GM21423 (cell line): ENCODE results near the gene SYTL5.

Source experiments
- ATAC-seq: cut with Tn5 transposase; IDR thresholded peaks from one replicate; pipeline ENCODE4 v1.9.1; 2021; ENCODE audit warnings: mild to moderate bottlenecking, moderate library complexity; ENCODE audit not compliant: unreplicated experiment

Gene SYTL5

DNA sequence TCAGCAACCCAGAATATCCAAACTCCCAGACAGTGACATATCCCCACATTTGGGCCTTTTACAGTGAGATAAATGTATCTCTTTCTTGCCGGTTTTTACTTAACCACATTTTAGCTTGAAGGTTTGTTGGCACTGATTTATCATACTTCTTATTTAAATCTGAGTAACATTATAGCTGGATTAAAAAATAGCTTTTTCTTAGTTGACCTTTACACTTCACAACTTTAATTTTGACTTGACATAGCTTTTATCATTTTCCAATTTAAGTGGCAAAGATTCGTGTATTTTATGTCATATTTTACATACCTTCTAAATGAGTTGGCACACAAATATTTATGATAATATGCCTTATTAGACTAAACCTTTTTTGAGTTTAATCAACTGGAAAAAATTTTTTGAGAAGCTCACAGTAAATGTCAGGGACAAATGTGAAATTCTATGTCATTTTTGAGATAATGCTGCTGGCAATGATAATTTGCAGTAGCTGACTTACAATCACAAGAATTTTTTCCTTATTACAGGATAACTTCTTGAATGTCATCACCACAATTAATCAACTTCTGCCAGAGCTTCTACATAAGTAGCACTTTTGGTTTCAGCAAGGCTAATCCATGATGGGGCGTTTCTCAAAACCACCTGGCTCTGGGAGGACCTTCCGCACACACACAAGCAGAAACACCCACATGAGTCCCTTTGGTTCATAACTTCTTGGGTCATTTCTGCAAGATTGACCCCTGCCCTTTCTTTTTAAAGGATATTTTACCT lies 80.3 kb downstream of the SYTL5 start:
- no peak for ATAC-seq

DNA sequence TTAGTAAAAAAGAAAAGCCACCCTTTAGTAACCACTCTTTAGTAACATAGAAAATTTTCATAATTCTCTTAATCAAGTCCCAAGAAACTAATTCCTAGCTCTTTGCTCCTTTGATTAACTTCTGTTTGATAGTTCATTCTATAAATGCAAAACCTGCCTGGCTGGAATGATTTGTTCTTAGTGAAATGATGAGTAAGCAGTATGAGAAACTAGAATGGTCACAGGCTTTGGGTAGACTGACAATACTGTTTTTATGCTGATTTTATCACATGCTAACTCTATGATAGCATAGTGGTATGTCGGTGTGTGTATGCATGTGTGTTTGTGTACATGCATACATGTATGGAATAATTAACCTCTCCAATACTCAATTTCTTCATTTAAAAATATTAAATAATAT lies 81.2 kb downstream of the SYTL5 start:
- ATAC-seq = no peak

DNA sequence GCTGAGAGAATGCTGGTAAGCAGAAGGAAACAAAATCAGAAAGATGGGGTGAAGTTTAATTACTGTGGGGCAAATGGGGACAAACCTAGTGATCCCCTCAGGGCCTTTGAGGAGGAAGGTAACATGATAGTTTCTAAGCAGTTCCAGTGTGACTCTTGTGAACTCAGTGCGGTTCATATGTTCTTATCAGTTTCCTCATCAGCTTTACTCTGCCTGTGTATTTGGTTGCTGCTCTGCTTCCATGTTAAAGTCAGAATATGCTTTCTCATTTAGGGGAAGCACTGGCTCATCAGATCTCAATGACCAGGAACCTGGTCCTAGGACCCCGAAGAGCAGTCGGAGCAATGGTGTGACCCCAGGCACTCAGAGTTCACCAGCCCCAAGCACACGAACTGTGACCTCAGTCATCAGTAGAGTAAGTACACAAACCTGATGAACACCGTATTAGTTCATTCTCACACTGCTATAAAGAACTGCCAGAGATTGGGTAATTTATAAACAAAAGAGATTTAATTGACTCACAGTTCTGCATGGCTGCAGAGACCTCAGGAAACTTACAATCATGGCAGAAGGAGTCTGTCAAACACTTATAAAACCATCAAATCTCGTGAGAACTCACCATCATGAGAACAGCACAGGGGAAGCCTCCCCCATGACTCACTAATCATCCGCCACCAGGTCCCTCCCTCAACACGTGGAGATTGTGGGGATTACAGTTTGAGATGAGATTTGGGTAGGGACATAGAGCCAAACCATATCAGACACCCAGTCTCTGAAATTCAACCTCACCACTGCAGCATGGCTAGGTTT lies 83.0 kb downstream of the SYTL5 start:
- ATAC-seq = no peak

DNA sequence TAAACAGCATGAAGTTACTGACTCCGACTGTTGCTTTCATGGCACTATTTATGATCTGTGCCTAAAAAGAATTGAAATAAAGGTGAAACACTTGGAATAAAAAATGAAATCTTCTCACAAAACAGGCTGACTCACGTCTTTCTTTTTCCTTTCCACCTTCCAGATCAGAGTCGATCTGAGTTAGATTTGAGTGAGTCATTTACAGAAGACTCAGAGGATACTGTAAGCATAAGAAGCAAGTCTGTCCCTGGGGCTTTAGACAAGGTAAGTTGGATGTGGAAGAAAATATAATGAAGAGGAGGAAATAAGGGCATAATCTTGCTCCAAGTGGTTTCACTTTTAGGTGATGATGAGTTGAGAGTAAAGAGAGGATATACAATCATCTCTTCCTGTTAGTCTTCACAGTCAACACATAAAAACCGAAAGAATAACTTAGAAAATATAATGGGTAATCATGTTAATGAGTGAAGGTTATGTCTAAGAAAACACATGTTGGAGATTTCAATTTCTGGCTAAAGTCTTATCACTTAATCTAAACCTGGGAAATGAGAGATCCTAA lies 89.7 kb downstream of the SYTL5 start:
- ATAC-seq = no peak

DNA sequence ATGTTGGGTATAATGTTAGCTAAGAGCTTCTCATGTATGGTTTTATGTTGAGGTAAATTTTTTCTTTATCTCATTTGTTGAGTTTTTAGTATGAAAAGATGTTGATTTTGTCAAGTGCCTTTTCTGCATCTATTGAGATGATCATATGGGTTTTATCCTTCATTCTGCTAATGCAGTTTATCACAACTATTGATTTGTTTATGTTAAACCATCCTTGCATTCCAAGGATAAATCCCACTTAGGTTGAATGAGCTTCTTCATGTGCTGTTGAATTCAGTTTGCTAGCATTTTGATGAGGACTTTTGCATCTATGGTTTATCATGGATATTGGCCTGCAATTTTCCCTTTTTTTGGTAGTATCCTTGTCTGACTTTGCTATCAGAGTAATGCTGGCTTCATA lies 93.3 kb downstream of the SYTL5 start:
- ATAC-seq = no peak

DNA sequence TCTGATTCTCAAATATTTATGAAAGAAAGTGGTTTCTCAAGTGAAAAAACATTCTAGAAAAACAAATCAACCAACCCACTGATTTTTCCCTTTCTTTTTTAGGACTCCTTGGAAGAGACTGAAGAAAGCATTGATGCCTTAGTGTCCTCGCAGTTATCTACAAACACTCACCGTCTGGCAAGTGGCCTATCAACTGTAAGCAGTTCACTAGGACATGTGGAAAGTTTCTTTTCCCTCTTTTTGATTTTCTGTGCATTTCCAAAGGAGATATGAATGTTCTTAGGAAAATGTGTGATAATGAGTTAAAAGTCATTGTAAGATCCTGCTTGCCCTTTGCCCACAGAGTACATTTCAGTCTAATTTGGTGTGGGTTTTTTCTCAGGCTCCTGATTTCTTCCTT lies 95.9 kb downstream of the SYTL5 start:
- no peak for ATAC-seq

DNA sequence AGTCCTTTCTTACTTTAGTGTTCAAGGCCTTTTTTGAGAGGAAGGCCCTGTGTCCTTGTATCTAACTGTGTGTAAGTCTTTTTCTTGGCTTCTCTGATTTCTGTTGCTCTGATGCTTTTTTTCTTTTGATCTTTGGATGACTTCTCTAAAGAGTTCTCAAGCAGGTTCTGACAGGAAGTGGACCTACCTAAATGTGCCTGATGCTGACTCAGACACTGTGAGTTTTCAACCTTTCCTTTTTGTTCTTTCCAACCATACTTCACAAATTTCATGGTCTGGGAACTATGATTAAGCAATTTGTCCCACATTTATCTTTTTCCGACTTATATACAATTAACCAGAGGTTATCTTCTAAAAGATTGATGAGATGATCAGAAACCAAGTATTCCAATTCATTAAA lies 96.5 kb downstream of the SYTL5 start:
- no peak for ATAC-seq

DNA sequence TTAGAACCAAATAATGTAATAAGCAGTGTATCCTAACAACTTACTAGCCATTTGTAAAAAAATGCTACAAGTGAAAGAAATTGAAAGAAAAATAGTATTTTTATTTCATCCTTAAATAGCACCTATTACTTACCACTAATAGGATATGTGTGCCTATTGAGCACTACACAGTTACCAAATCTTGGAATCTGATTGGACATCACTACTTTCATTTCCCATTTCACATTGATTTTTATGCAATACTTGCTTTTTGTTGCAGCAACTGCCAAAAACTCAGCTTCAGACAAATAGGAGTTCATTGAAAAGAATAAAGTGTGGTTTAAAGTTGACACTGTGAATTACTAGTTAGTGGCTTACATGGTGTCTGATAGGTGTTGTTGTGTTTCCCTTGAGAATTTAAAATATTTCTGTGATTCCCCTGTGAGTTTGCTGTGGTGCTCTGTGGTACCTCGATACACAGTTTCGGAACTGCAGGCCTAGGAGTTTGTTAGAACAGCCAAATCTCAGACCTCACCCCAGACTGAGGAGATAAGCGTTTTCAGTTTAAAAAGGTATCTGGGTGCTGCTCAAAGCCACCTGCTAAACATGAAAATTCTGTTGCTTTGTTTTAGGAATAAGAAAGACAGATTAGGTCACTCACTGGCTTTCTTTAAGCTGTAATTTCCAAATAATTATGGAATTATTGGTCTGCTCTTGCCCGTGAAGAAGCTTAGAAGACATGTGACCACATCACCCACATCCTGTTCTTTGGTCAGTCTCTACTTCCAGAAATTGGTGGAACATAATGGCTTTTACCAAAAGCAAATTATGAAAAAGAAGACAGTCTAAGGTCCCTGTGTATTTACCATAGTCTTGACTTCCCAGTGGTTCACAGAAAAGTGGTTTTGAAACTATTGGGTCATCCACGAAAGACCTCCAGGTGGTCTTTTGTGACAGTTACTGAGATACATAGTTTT lies 97.8 kb downstream of the SYTL5 start:
- ATAC-seq = peak; percentile 87

DNA sequence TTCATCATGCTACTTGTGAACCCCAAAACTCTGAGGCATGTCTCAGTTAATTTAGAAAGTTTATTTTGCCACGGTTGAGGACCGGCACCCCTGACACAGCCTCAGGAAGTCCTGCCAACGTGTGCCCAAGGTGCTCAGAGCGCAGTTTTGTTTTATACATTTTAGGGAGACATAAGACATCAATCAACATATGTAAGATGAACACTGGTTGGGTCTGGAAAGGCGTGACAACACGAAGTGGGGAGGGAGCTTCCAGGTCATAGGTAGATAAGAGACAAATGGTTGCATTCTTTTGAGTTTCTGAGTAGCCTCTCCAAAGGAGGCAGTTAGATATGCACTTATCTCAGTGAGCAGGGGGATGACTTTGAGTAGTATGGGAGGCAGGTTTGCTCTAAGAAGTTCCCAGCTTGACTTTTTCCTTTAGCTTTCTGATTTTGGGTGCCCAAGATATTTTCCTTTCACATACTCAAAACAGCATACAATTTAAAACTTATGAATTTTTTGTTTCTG lies 98.9 kb downstream of the SYTL5 start:
- no peak for ATAC-seq

DNA sequence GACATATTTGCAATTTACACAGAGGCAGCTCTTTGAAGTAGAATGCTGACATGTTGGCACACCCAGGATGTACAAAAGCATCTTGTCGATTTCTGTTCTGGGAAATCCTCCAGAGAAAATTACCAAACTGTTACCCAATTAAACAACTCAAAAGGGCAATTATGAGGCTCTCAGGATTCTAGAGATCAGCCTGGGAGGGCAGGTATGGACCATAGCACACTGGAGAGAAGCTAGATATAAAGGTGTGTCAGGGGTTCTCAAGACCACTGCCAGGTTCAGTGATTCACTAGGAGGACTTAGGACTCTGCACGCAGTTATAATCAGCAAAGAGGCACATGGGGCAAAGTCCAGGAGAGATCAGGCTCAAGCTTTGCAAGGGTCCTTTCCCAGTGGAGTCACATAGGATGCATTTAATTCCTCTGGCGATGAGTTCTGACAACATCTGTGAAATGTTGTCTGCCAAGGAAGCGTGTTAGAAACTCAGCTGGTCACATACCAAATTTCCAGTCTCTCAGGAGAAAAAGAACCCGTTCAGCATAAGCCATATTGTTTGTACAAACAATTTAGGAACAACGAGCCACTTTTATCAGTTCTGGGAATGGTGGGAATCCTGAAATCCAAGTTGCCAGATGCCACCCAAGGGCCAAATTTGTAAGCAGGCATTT lies 100.8 kb downstream of the SYTL5 start:
- no peak for ATAC-seq

DNA sequence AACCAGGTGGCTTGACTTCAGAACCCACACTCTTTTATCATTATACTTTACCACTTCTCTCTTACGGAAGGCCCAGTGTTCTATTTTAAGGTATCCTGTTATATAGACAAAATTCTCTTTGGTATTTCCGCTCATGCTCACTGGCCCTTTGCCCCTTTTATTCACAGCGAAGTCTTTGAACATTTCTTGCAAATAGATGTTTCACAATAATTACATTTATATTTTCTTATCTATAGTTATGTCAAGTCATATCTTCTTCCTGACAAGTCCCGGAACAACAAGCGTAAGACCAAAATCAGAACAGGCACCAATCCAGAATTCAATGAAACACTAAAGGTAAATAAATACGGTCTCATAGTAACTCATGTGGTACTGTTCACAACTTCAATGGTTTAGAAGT lies 102.0 kb downstream of the SYTL5 start:
- ATAC-seq = no peak

DNA sequence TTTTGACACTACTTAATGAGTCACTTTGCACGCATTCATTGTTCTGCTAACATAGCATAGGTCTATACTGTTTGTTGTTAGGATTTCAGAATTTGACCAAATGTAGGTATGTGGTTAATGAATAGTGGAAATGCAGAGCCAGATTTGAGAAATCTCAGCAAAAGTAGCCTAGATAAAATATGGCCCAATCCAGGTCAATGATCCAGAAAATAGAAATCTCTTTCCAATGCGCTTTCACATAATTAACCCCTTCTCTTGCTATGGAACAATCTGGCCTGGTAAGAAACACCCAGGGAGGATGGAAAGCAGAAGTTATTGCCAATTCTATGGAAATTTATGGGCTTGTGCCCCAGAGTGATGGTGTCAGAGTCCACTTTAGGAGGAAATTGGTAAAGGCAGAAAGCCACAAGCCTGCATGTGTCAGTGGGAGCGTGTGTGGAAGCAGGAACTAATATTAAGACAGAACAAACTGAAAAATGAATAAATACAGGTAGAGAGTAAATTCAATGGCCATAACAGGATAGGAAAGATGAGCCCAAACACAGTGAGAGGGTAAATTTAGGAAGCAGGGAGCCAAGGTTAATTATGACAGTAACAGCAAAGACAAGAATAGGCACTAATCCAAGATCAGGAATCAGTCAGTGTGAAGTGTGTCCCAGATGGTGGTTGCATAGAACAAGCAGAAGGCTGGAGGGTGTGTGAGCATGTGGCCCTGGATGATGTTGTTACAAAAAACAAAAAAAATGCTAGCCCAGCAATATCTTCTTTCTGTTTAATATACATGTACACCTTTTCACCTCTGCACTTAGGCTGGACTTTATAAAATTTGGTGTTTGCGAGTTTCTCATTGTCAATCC lies 102.9 kb downstream of the SYTL5 start:
- no peak for ATAC-seq

DNA sequence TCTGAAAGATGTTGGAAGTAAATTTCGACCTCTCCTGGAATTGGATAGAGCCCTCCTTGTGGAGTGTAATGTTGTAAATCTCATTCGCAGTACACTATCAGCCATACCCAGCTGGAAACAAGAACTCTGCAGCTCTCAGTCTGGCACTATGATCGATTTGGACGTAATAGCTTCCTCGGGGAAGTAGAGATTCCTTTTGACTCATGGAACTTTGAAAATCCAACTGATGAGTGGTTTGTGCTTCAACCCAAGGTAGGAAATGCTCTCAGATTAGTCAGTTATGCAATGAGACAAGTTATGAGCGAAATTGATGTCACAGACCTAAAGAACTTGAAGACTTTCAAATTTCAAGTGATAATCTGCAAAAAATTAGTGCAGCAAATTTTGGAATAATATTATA lies 103.9 kb downstream of the SYTL5 start:
- ATAC-seq = no peak

DNA sequence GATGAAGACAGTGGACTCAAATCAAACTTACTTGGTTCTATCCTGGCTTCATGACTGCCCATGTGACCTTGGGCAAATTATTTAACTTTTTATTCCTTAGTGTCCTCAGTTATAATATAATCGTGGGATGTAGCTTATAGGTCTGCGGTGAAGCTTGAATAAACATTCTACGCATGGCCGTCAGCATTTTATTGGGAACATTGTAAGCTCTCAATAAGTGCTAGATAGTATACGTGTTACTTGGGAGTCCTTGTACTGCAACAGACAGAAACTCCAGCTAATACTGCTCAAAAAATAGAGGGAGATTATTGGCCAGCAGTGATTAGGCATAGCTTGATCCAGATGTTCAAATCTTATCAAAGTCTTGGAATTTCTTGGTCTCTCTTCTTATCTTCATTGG lies 104.8 kb downstream of the SYTL5 start:
- no peak for ATAC-seq

DNA sequence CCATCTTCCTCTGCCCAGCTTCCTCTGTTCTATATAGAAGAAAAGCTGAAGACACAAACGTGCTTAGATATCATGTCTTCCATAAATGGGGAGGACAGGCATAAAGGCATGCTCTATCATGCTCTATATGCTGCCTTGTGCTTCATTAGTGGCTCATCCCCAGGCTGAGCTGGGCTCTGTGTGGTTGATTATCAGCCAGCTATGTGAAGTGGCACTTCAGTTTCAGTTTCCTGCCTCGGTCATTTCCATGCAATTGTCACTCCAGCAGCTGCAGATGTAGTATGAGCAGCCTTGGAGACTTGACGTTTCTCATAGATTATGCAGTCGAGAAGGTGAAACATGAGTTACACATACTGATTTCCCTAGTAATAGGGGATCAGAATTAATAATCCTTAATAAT lies 106.2 kb downstream of the SYTL5 start:
- ATAC-seq = peak; percentile 72

DNA sequence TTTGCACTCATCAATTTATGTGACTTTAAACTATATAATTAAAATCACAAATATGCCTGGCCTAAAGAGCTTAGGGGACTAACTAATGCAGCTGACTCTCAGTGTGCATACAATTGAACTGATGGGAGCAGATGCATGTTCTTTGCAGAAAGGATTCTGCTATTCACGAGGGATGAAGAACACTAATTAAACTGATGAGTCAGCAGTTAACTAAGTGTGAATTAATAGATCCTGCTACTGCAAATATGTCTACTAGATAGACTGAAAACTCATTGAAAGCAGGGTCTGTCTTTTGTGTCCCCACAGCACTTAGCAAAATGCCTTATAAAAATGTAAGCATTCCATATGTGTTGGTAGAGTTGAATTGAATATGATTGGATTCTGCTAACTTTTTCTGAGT lies 110.4 kb downstream of the SYTL5 start:
- no peak for ATAC-seq

DNA sequence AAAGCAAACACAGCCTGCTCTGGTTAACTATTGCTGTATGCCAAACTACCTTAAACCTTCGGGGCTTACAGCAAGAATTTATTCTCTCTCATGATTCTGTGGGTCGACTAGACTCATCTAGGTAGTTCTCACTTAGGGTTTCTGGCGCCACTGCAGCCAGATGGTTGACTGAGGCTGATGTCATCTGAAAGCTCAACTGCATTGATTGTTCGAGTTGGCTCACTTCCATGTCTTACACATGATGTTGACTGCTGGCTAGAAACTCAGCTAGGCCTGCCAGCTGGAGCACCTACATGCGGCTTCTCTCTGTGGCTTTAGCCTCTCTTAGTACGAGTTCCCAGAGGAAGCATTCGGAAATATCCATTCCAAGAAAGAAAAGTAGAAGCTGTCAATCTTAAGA lies 111.1 kb downstream of the SYTL5 start:
- no peak for ATAC-seq

DNA sequence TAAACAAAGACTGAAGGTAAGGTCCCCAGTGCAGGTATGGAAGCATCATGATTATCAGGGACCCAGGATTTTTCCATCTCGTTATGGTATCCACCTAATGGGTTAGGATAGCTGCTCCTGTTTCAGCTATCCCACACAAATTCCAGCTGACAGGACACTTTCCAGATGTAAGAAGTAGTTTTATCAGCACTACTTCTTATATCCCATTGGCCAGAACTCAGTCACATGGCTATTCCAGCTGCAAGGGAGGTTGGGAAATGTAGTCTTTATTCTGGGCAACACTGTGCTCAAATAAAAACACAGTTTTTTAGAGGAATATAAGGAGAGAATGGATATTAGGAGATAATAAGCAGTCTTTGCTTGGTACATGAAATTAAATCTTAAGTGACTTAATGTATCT lies 117.6 kb downstream of the SYTL5 start:
- no peak for ATAC-seq

DNA sequence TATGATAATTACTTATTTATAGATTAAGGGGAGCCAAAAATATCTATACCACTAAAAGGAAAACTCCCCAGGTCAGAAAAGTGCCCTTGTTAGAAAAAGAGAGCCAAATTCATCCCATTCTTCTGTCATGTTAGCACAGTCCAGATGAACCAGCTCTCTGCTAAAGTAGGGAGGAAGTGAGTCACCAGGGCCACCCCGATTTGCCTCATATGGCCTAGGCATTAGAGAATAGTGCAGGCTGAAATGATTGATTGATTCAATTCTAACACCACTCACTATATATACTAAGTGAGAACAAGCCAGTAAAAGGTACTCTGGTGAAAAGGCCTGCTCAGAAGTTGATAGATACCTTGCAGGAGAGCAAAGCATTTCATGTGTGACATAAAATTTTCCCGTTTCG lies 119.8 kb downstream of the SYTL5 start:
- no peak for ATAC-seq
